ENCODE data around the gene TMSB4X.

DNA sequence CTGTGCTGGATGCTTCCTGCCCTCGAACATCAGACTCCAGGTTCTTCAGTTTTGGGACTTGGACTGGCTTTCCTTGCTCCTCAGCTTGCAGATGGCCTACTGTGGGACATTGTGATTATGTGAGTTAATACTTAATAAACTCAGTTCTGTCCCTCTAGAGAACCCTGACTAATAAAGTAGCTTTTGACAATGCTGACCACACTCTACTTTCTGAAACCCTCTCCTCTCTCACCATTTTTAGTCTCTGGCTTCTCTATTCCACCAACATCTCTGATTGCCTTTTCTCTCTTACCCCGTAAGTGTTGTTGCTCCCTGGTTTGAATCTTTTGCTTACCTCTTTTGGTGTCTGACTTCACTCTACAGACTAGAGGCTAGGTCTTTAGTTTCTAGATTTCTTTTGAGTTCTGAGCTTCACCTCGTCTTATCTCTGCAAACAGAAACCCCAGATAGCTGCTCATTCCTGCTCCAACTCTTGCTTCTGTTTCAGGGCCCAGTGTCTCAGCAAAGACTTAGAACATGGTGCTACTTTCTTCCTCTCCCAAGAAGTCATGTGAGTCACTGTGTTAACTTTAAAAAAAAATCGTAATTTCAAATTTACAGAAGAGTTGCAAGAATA, 11.4 kb downstream of the TMSB4X start:
- no peak for TF ChIP-seq CTCF (IDR thresholded peaks at IDR 0.05)
- TF ChIP-seq POLR2A (IDR thresholded peaks at IDR 0.05): no peak
